HEK293 (cell line): Measurements from ENCODE around the gene ZBTB1.

ENCODE experiments used
- SETDB1 ChIP-seq: IDR thresholded peaks from one replicate; pipeline ENCODE4 v1.6.1; 2017; ENCODE audit warnings: mild to moderate bottlenecking, low read length, moderate library complexity, mixed read lengths; ENCODE audit not compliant: insufficient read length
- ZNF133 ChIP-seq: fragments of 450-650 bp; formaldehyde crosslinking; IDR thresholded peaks from 2 replicates; pipeline ENCODE4 v1.5.1; 2016; ENCODE audit warnings: missing biosample characterization, missing genetic modification characterization
- ZNF146 ChIP-seq: fragments of 450-650 bp; formaldehyde crosslinking; IDR thresholded peaks from 2 replicates; pipeline ENCODE4 v1.5.1; 2016; ENCODE audit warnings: missing biosample characterization, missing genetic modification characterization
- ZNF341 ChIP-seq: fragments of 450-650 bp; formaldehyde crosslinking; IDR thresholded peaks from 2 replicates; pipeline ENCODE4; 2016; ENCODE audit warnings: low read depth, missing biosample characterization, missing genetic modification characterization
- ZNF610 ChIP-seq: fragments of 450-650 bp; formaldehyde crosslinking; IDR thresholded peaks from 2 replicates; pipeline ENCODE4 v1.5.1; 2016; ENCODE audit warnings: missing biosample characterization, missing genetic modification characterization, borderline replicate concordance
- ZNF658 ChIP-seq: fragments of 450-650 bp; formaldehyde crosslinking; IDR thresholded peaks from 2 replicates; pipeline ENCODE4; 2016; ENCODE audit warnings: missing biosample characterization, missing genetic modification characterization
- TF ChIP-seq, protein P1 (sequence below): fragments of 450-650 bp; formaldehyde crosslinking; IDR thresholded peaks from 2 replicates; pipeline ENCODE4 v1.5.1; 2016; ENCODE audit warnings: missing biosample characterization, missing genetic modification characterization
- TF ChIP-seq, protein P2 (sequence below): fragments of 450-650 bp; formaldehyde crosslinking; IDR thresholded peaks from 2 replicates; pipeline ENCODE4 v1.5.1; 2016; ENCODE audit warnings: missing biosample characterization, missing genetic modification characterization, low read depth
- TF ChIP-seq, protein P3 (sequence below): fragments of 450-650 bp; formaldehyde crosslinking; IDR thresholded peaks from 2 replicates; pipeline ENCODE4 v1.5.1; 2016; ENCODE audit warnings: missing biosample characterization, missing genetic modification characterization
- TF ChIP-seq, protein P4 (sequence below): fragments of 450-650 bp; formaldehyde crosslinking; IDR thresholded peaks from 2 replicates; pipeline ENCODE4 v1.5.1; 2016; ENCODE audit warnings: missing biosample characterization, missing genetic modification characterization
- TF ChIP-seq, protein P5 (sequence below): fragments of 450-650 bp; formaldehyde crosslinking; conservative IDR thresholded peaks from 2 replicates; pipeline ENCODE4 v1.5.1; 2016; ENCODE audit warnings: low read depth, missing biosample characterization, missing genetic modification characterization

DNA sequence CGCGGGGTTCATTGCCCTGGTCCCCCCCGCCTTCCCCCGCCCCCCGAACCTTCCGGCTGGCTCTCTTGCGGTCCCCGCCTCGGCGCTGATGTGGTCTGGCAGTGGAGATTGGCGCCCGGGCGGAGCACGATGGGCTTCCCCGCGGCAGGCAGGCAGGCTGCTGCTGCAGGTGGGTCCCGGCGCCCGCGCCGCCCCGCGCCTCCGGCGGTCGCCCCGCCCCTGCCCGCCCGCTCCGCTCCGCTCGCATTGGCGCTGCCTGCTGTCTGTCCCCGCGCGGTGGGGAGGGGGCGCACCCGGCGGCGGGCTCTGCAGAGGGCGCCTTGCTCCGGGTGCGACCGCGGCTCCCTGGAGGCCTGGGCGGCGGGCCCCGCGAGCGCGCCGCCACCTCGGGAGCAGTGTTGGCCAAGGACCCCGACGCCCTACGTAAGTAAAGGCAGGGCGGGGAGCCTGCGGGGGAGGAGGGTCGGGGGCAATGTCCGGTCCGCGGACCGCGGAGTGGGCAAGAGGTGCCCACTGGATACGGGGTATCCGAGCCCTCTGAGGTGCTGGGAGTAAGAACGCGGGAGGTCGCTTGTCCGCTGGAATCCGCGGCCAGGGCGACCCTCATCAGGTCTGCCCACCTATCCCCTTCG, 39.3 kb upstream of the ZBTB1 start, which contains the start of gene AKAP5:
- TF ChIP-seq ZNF133 (no peak), ZNF146 (tag by site-specific recombination) (no peak), ZNF610 (no peak), ZNF658 (tag by site-specific recombination) (no peak), ZNF341 (tag by site-specific recombination) (no peak), SETDB1 (no peak)
- TF ChIP-seq, protein P1, sequence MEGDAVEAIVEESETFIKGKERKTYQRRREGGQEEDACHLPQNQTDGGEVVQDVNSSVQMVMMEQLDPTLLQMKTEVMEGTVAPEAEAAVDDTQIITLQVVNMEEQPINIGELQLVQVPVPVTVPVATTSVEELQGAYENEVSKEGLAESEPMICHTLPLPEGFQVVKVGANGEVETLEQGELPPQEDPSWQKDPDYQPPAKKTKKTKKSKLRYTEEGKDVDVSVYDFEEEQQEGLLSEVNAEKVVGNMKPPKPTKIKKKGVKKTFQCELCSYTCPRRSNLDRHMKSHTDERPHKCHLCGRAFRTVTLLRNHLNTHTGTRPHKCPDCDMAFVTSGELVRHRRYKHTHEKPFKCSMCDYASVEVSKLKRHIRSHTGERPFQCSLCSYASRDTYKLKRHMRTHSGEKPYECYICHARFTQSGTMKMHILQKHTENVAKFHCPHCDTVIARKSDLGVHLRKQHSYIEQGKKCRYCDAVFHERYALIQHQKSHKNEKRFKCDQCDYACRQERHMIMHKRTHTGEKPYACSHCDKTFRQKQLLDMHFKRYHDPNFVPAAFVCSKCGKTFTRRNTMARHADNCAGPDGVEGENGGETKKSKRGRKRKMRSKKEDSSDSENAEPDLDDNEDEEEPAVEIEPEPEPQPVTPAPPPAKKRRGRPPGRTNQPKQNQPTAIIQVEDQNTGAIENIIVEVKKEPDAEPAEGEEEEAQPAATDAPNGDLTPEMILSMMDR (tag by site-specific recombination): no peak
- TF ChIP-seq, protein P2, sequence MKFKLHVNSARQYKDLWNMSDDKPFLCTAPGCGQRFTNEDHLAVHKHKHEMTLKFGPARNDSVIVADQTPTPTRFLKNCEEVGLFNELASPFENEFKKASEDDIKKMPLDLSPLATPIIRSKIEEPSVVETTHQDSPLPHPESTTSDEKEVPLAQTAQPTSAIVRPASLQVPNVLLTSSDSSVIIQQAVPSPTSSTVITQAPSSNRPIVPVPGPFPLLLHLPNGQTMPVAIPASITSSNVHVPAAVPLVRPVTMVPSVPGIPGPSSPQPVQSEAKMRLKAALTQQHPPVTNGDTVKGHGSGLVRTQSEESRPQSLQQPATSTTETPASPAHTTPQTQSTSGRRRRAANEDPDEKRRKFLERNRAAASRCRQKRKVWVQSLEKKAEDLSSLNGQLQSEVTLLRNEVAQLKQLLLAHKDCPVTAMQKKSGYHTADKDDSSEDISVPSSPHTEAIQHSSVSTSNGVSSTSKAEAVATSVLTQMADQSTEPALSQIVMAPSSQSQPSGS (tag by site-specific recombination): no peak
- TF ChIP-seq, protein P3, sequence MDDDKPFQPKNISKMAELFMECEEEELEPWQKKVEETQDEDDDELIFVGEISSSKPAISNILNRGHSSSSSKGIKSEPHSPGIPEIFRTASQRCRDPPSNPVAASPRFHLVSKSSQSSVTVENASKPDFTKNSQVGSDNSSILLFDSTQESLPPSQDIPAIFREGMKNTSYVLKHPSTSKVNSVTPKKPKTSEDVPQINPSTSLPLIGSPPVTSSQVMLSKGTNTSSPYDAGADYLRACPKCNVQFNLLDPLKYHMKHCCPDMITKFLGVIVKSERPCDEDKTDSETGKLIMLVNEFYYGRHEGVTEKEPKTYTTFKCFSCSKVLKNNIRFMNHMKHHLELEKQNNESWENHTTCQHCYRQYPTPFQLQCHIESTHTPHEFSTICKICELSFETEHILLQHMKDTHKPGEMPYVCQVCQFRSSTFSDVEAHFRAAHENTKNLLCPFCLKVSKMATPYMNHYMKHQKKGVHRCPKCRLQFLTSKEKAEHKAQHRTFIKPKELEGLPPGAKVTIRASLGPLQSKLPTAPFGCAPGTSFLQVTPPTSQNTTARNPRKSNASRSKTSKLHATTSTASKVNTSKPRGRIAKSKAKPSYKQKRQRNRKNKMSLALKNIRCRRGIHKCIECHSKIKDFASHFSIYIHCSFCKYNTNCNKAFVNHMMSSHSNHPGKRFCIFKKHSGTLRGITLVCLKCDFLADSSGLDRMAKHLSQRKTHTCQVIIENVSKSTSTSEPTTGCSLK (tag by site-specific recombination): no peak
- TF ChIP-seq, protein P4, sequence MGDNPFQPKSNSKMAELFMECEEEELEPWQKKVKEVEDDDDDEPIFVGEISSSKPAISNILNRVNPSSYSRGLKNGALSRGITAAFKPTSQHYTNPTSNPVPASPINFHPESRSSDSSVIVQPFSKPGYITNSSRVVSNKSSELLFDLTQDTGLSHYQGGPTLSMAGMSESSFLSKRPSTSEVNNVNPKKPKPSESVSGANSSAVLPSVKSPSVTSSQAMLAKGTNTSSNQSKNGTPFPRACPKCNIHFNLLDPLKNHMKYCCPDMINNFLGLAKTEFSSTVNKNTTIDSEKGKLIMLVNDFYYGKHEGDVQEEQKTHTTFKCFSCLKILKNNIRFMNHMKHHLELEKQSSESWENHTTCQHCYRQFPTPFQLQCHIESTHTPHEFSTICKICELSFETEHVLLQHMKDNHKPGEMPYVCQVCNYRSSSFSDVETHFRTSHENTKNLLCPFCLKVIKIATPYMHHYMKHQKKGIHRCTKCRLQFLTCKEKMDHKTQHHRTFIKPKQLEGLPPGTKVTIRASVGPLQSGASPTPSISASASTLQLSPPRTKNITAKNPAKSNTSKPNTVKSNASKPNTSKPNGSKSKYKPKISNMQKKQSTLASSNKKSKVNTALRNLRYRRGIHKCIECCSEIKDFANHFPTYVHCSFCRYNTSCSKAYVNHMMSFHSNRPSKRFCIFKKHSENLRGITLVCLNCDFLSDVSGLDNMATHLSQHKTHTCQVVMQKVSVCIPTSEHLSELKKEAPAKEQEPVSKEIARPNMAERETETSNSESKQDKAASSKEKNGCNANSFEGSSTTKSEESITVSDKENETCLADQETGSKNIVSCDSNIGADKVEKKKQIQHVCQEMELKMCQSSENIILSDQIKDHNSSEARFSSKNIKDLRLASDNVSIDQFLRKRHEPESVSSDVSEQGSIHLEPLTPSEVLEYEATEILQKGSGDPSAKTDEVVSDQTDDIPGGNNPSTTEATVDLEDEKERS (tag by site-specific recombination): no peak
- TF ChIP-seq, protein P5, sequence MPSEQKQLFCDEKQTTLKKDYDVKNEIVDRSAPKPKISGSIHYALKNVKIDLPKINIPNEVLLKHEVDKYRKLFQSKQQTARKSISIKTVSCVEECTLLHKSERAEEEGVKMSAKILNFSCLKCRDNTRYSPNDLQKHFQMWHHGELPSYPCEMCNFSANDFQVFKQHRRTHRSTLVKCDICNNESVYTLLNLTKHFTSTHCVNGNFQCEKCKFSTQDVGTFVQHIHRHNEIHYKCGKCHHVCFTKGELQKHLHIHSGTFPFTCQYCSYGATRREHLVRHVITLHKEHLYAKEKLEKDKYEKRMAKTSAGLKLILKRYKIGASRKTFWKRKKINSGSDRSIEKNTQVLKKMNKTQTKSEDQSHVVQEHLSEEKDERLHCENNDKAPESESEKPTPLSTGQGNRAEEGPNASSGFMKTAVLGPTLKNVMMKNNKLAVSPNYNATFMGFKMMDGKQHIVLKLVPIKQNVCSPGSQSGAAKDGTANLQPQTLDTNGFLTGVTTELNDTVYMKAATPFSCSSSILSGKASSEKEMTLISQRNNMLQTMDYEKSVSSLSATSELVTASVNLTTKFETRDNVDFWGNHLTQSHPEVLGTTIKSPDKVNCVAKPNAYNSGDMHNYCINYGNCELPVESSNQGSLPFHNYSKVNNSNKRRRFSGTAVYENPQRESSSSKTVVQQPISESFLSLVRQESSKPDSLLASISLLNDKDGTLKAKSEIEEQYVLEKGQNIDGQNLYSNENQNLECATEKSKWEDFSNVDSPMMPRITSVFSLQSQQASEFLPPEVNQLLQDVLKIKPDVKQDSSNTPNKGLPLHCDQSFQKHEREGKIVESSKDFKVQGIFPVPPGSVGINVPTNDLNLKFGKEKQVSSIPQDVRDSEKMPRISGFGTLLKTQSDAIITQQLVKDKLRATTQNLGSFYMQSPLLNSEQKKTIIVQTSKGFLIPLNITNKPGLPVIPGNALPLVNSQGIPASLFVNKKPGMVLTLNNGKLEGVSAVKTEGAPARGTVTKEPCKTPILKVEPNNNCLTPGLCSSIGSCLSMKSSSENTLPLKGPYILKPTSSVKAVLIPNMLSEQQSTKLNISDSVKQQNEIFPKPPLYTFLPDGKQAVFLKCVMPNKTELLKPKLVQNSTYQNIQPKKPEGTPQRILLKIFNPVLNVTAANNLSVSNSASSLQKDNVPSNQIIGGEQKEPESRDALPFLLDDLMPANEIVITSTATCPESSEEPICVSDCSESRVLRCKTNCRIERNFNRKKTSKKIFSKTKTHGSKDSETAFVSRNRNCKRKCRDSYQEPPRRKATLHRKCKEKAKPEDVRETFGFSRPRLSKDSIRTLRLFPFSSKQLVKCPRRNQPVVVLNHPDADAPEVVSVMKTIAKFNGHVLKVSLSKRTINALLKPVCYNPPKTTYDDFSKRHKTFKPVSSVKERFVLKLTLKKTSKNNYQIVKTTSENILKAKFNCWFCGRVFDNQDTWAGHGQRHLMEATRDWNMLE (tag by site-specific recombination): no peak
